ENCODE data around the gene EFCAB11.

Gene EFCAB11

GRCh38 chr14:89753828-89754412, 200.6 kb downstream of the EFCAB11 start:
- DNase-seq = no peak

- no peak for DNase-seq
These were observed 203.6 kb downstream of the EFCAB11 start for GRCh38 chr14:89750908-89751392.

GRCh38 chr14:89750281-89750755, 204.2 kb downstream of the EFCAB11 start:
- DNase-seq = no peak

GRCh38 chr14:89748004-89748403, 206.5 kb downstream of the EFCAB11 start:
- no peak for DNase-seq

GRCh38 chr14:89747126-89747525, 207.4 kb downstream of the EFCAB11 start:
- DNase-seq = no peak

GRCh38 chr14:89746654-89747053, 207.9 kb downstream of the EFCAB11 start:
- no peak for DNase-seq

GRCh38 chr14:89746135-89746534, 208.4 kb downstream of the EFCAB11 start:
- DNase-seq = no peak

Data from AML-193 (cell line).